GM19240 (cell line): ENCODE measurements around the gene GATB.

Experiments used
- DNase-seq: peaks from one replicate; pipeline ENCODE4 v3.0.0; 2011; ENCODE audit warnings: low spot score; ENCODE audit not compliant: insufficient read length

Gene GATB

GRCh38 chr4:151653548-151653918, 107.3 kb downstream of the GATB start:
- DNase-seq, result no peak

DNA sequence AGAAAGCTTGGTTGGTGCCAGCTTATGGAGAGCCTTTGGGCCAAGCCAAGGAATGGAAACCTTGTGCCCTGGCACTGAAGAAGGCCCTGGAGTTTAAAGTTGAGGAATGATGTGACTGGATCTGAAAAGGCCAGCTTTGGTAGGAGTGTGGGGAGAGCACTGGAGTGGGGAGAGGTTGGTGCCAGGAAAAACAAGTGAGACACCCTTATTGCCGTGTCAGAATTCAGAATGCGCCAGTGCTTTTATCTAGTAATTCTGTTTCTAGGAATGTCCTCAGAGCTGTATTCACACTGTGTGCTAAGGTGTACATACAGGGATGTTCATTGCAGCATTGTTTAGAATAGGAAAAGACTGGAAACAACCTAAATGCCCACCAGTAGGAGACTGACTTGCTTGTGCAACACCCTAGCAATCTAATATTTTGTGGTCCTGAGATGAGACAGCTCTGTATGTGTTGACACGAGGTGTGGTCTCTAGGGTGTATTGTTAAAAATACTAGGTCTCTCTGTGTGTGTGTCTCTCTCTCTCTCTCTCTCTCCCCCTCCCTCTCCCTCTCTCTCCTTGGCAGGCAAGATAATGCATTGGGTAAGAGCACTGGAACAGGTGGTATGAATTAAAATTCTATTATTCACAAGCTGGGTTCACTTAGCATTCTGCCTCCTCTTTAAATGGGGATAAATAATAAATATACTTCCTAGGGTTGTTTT, 107.8 kb downstream of the GATB start:
- DNase-seq, result no peak

DNA sequence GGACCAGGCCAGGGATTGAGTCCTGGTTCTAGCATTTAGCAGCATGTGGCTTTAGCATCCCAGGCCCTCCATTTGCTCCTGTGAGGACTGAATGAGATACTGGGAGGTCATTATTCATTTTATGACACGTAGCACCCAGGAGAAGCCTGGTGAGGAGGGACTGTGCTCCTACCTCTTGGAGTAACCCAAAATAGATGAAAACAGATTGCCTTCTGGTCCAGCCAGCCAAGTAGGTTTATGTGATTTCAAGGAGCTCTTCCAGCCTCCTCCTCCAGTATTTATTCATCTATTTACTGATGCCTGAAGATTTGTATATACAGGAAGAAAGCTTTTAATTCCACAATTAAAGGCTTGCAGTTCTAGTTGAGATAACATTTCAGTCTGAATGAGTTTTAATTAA, 109.3 kb downstream of the GATB start:
- no peak for DNase-seq

GRCh38 chr4:151649479-151649878, 111.3 kb downstream of the GATB start:
- no peak for DNase-seq

DNA sequence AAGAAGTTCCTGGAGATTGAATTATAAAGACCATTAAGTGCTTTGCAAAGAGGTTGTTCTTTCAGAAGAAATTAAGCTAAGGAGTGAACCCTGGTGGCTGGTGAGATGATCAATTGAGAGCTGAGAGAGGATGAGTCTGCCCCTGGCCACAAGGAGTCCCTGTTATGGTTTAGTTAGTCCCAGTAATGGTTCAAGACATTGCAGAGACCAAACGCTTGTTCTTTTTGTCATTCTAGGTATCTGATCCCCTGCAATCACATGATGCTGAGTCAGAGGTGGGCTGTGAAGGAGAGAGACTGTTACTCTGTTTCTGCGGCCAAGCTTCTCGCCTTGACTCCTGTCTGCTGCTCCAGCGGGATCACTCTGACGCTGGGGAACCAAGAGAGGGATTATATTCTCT, 114.5 kb downstream of the GATB start:
- DNase-seq, result no peak

DNA sequence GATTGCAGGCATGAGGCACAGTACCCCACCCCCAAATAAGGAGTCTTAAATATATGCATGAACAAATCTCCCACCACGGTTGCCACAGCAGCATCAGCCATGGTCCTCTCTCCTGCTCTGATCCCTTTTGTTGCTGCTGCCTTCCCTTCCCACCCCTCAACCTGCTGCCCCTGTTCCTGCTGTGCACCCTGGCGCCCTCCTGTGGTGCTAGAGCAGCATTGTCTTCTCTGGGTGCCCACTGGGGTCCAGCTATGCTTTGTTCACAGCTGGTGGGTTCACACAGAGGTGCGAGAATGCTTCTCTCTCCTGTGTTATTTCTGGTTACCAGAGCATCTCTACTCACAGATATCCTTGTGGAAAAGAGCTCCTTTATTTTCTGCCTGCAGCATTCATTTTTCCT, 116.2 kb downstream of the GATB start:
- DNase-seq, result no peak

- DNase-seq, result no peak
Observed at GRCh38 chr4:151643564-151643963, 117.2 kb downstream of the GATB start.

- no peak for DNase-seq
Observed at GRCh38 chr4:151641983-151642382, 118.8 kb downstream of the GATB start.

- DNase-seq, result no peak
Observed at GRCh38 chr4:151641167-151641566, 119.6 kb downstream of the GATB start.

DNA sequence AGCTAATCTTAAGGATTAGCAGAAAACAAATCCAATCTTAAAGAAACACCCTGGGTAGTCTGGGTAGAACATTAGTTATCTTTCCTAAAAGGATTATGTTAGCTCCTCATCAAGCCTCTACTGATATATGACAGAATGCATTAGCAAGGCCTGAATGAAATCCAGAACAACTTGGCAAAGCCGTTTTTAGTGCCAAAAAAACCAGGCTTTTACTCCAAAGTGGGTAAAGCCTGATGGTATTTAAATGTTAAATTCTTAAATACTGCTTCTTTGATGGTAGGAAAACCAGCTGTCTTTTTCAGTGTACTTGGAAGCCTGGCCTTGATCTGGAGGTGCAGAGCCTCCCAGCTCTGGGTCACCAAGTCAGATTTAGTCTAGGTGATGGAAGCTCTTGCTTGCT, 120.4 kb downstream of the GATB start:
- DNase-seq, result no peak

DNA sequence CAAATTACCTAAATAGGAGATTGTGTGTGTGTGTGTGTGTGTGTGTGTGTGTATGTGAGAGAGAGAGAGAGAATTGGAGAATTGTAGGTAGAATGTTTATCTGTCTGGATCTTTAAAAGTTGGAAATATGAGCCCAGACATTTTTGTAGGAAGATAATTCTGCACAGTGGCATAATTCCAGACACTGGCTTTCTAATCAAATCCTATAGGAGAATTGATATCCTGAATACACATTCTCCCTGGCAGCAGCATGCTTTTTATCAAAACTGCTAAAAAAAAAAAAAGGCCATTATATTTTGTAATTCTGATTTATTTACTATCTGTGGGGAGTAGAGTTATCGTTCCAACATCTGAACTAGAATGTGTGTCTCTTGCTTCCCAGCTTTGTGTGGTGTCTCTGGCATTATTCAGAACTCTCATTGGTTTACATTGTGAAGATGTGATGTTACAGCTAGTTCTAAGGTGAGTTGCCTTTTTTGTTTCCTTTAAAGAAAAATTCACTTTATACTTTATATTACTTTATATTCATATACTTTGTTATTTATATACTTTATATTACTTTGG, 122.4 kb downstream of the GATB start:
- no peak for DNase-seq

- no peak for DNase-seq
Observed at GRCh38 chr4:151631349-151631748, 129.5 kb downstream of the GATB start.

DNA sequence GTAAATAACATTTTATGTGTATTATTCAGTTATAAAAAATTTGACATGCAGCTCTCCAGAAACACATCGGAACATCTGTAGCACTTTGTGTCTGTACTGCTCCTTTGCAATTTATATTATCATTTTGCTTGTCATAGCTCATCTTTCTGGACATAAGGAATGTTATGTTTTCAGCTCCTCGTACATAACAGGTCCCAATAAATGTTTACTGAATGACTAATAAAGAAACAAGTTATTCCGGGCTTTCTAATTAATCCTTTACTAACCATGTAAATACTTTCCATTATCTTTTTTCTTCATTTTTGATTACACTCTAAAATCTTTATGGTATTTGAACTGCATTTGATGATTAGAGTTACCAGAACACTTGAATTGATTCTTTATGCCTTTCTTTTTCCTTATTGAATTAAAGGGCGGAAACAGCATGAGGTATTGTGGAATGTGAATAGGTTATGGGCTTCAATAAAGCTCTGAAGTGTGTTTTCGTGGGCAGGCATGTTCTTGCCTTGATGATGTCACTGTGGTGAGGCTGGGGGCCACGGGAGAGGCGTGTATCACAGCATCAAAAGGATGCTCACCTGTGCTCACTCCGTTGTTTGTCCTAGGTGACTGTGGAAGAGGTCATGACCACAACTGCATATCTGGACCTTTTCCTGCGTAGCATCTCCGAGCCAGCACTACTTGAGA, 131.6 kb downstream of the GATB start:
- no peak for DNase-seq

DNA sequence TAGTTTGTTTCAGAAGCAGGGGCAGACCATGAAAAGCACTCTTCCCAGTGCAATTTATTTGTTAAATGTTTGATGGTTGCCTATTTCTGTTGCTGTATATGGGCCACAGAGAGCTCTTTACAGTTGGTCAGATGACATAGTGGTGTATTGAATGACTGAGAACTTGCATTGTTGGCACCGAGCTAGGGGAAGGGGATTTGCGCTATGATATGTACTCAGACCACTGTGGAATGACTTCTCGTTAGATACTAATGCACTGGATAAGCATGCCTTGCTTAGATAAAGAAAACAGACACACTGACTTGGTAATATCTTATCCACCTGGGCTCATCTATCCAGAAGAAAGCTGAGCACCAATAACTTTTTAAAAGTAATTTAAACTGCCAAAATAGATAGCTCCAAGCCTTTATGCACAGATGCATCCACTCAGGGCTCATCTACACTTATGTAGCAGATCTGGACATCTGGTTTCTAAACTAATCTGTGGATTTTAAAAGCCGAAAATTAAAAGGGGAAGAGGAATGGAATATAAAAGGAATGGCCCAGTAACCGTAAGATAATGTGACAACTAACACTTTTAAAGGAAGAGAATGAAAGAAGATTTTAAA, 132.7 kb downstream of the GATB start:
- DNase-seq, result no peak

- no peak for DNase-seq
Observed at GRCh38 chr4:151627491-151627890, 133.3 kb downstream of the GATB start.

- DNase-seq, result no peak
Observed at GRCh38 chr4:151626751-151627150, 134.1 kb downstream of the GATB start.

DNA sequence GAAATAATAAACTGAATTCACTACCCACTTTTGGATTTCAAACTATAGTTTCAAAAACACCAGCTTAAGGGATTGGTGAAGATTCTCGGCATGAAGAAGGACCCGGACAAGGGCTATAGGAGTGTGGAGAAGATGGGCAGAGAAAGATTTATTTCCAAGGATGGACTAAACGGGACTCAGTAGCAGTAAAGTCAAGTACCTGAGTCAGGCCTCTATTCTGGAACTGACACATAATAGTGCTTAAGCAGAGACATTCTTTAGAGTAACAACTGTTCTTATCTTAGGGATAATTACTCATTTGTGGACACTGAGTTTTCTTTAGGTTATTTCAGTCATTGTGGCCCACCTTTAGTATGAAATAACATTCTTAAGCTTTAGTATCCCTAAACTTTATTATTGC, 134.6 kb downstream of the GATB start:
- DNase-seq, result no peak

DNA sequence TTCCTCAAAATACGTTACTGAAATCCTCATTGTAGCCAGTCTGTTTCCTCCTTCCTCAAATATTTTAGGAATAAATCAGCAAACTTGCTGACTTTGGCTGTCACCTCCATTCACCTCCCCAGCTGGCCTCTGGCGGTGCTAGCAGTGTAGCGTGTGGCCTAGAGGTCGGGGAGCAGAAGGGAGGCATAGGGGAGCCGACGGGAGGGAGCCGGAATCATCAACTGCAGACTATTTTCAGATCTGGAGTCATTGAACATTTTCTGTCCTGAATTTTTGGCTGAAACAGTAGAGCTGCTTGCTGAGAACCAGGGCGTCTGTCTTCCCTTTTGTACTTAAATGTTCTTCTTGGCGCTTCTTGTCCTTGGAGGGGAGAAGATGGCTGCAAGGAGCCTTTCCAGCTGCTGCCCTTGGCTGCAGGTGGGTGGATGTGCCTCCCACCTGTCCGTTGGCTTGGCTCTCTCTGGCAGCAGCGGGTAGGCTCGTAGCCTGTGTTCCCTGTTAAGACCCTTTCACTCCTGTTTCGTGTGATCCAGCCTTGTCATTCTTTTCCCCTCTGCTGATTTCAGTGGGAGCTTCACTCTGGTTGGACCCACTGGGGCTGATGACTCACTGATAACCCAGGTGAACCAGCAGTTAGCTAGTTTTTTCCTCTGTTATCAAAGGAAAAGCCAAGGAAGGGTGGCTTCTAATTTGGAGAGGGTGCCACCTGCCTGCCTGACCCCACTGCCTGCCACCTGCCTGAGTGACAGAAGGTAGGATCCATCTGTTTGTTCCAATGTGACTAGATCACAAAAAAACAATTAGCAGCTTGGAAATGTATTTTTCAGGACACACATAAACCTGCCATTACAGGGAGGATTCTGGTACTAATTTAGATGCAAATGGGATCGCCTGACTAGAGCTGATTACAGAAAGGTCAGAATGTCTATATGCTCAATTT, 135.9 kb downstream of the GATB start:
- DNase-seq, result no peak
